ENCODE results near the gene SEMA5B. TPM values are rescaled to one million over a fixed set of nuclear protein-coding genes. Genes with fewer than 3 reads are reported as not detected.

Gene SEMA5B
- total and polyA plus RNA-seq, 12 donors: 1.3 to 12.7 (median 7.4) TPM

DNA sequence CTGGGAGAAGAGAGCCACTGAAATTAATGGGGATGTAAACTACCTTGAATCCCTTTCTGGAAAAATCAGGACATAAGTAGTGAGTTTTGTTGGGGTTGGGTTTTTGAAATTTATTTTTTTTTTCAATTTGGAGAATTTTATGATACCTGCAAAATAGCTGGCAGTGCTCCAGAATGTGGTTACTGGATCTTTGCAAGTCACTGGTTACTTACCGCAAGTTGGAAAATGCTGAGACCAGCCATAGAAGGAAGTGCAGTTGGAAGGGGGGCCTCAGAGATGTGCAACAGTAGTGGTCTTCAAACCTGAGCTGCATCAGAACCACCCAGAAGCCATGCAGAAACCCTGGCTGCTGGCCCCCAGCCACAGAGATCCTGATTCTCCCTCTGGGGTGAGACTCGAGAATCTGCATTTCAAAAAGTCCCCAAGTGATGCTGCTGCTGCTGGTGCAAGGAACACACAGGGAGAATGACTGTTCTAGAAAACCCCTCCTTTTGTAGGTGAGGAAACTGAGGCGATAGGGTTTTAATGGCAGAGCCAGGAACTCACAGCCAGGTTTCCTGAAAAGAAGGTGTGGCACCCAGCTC lies 39.7 kb downstream of the SEMA5B start:
- DNase-seq (no peak), ATAC-seq (no peak)
- TF ChIP-seq, protein P1, sequence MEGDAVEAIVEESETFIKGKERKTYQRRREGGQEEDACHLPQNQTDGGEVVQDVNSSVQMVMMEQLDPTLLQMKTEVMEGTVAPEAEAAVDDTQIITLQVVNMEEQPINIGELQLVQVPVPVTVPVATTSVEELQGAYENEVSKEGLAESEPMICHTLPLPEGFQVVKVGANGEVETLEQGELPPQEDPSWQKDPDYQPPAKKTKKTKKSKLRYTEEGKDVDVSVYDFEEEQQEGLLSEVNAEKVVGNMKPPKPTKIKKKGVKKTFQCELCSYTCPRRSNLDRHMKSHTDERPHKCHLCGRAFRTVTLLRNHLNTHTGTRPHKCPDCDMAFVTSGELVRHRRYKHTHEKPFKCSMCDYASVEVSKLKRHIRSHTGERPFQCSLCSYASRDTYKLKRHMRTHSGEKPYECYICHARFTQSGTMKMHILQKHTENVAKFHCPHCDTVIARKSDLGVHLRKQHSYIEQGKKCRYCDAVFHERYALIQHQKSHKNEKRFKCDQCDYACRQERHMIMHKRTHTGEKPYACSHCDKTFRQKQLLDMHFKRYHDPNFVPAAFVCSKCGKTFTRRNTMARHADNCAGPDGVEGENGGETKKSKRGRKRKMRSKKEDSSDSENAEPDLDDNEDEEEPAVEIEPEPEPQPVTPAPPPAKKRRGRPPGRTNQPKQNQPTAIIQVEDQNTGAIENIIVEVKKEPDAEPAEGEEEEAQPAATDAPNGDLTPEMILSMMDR (IDR thresholded peaks at IDR 0.05): no peak
- no peaks in the 10 kb centered on the region for H3K9me3 ChIP-seq
- 80 to 86% methylated on average over 3 of the region's 3 CpGs for WGBS, 2 donors
- no peaks in the 10 kb centered on the region for H3K36me3 ChIP-seq
- H3K4me3 ChIP-seq: no peak overlapping the region
- no peak overlapping the region for H3K27ac ChIP-seq
- peaks cover 0 to 62% (median 21%) of the 10 kb centered on the region in 9 donors for H3K4me1 ChIP-seq
- peaks cover 0 to 9% (median 0%) of the 10 kb centered on the region in 7 donors for H3K27me3 ChIP-seq
- intact Hi-C loops (cut with DNase I): no loop called here

DNA sequence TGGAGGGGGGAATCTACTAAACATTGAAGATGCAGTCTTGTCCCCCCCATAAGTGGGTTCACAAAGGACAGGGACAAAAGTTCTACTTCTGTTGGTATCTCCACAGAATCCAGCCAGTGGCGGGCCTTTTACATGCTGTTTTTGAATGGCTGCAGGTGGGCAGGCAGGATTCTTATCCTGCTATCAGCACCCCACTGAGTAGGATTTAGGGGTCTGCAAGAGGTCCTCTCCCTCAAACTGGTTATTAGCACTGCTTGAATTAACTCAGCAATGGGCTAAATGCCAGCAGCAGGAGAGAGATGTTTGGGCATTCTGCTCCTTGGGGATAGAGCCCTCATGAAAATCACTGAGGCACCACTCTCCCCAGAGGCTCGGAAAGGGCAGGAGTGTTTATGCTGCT lies 40.3 kb downstream of the SEMA5B start:
- no peak overlapping the region for H3K4me3 ChIP-seq
- intact Hi-C loops (cut with DNase I): no loop called here
- TF ChIP-seq, protein P1 (IDR thresholded peaks at IDR 0.05): no peak
- ATAC-seq: no peak
- H3K4me1 ChIP-seq: peaks cover 0 to 63% (median 21%) of the 10 kb centered on the region in 9 donors
- H3K36me3 ChIP-seq: no peaks in the 10 kb centered on the region
- H3K27ac ChIP-seq: no peak overlapping the region
- peaks cover 0 to 7% (median 0%) of the 10 kb centered on the region in 7 donors for H3K27me3 ChIP-seq
- 86 to 92% methylated on average over 2 of the region's 2 CpGs for WGBS, 2 donors
- DNase-seq: no peak
- no peaks in the 10 kb centered on the region for H3K9me3 ChIP-seq

GRCh38 chr3:122986693-122987179 lies 40.8 kb downstream of the SEMA5B start:
- DNase-seq: no peak
- Histone ChIP-seq H3K4me1 (peaks cover 0 to 62% (median 18%) of the 10 kb centered on the region in 9 donors), H3K36me3 (no peaks in the 10 kb centered on the region), H3K27ac (no peak overlapping the region), H3K4me3 (no peak overlapping the region), H3K9me3 (no peaks in the 10 kb centered on the region), H3K27me3 (peaks cover 0 to 7% (median 0%) of the 10 kb centered on the region in 7 donors)
- peak in 1 of 8 donors; percentile 25 for ATAC-seq
- WGBS, 2 donors: 59 to 60% methylated on average over 6 of the region's 6 CpGs
- TF ChIP-seq, protein P1 (IDR thresholded peaks at IDR 0.05): no peak
- intact Hi-C loops (cut with DNase I): no loop called here

DNA sequence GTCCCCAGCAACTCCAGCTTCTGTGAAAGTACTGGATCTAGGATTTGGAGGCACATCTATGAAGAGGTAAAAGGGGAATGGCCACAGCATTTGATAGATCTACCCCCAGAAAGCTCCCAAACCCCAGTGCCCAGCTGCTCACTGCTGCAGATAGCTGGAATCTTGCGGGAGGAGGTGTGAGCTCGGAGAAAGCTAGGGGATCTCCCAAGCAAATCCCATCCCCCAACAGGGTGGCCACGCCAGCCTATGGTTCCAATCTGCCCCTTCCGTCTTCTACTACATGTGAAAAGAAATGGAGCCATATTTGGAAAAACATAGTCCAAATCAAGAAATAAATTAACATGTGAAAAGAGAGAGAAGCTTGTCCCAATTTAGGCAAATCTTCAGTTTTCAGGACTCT lies 42.0 kb downstream of the SEMA5B start:
- Histone ChIP-seq H3K36me3 (no peaks in the 10 kb centered on the region), H3K9me3 (no peaks in the 10 kb centered on the region), H3K27ac (no peak overlapping the region), H3K4me1 (peaks cover 0 to 63% (median 18%) of the 10 kb centered on the region in 9 donors), H3K4me3 (no peak overlapping the region), H3K27me3 (peaks cover 0 to 6% (median 0%) of the 10 kb centered on the region in 7 donors)
- TF ChIP-seq, protein P1 (IDR thresholded peaks at IDR 0.05): no peak
- WGBS, 2 donors: 90 to 91% methylated on average over 4 of the region's 4 CpGs
- no peak for ATAC-seq
- DNase-seq: no peak
- intact Hi-C loops (cut with DNase I): no loop called here
